Liver (tissue), 9 donors: ENCODE results near the gene ELN. TPM values are rescaled to one million over a fixed set of nuclear protein-coding genes. Genes with fewer than 3 reads are reported as not detected.

Source experiments
- DNase-seq: peaks from one replicate; pipeline ENCODE4 v3.0.0-alpha.2; 2017; ENCODE audit warnings: low spot score
- H3K27ac ChIP-seq, 2 donors: one replicate each; pipeline ENCODE4 v1.7.0; 2013; ENCODE audit warnings: inconsistent platforms in 2 of 2, low read length in 2 of 2, control low read depth in 1 of 2, low read depth in 1 of 2, mild to moderate bottlenecking in 1 of 2
- H3K27me3 ChIP-seq, 4 donors: one replicate each; pipeline versions ENCODE4 v1.6.1 to v1.7.0; 2013; ENCODE audit warnings: low read length in 3 of 4, inconsistent platforms in 1 of 4, mild to moderate bottlenecking in 1 of 4, moderate library complexity in 1 of 4; ENCODE audit not compliant: control insufficient read depth in 4 of 4, insufficient read depth in 4 of 4
- H3K36me3 ChIP-seq, 4 donors: one replicate each; pipeline versions ENCODE4 v1.6.1 to v1.7.0; 2013; ENCODE audit warnings: low read length in 3 of 4, mild to moderate bottlenecking in 3 of 4, low read depth in 1 of 4, moderate library complexity in 1 of 4; ENCODE audit not compliant: control insufficient read depth in 4 of 4, insufficient read depth in 3 of 4
- H3K4me1 ChIP-seq, 4 donors: one replicate each; pipeline versions ENCODE4 v1.6.1 to v1.7.0; 2013; ENCODE audit warnings: low read length in 3 of 4, mild to moderate bottlenecking in 3 of 4, moderate library complexity in 1 of 4; ENCODE audit not compliant: control insufficient read depth in 4 of 4, insufficient read depth in 4 of 4
- H3K4me3 ChIP-seq, 3 donors: one replicate each; pipeline versions ENCODE4 v1.6.1 to v1.7.0; 2013; ENCODE audit warnings: low read length in 3 of 3, control low read depth in 1 of 3, low read depth in 1 of 3, mild to moderate bottlenecking in 1 of 3
- H3K9ac ChIP-seq, 2 donors: one replicate each; pipeline ENCODE4 v1.7.0; 2013; ENCODE audit warnings: low read length in 2 of 2, mild to moderate bottlenecking in 2 of 2, moderate library complexity in 2 of 2, control low read depth in 1 of 2, low read depth in 1 of 2
- H3K9me3 ChIP-seq, 4 donors: one replicate each; pipeline versions ENCODE4 v1.6.1 to v1.7.0; 2013; ENCODE audit warnings: low read length in 3 of 4; ENCODE audit not compliant: control insufficient read depth in 4 of 4
- EGR1 ChIP-seq, 2 donors: IDR thresholded peaks; 2 replicates each; pipeline ENCODE4 v1.6.1; 2016 to 2018; ENCODE audit warnings: antibody characterized with exemption in 2 of 2, low read depth in 2 of 2
- FOXA1 ChIP-seq: IDR thresholded peaks from 2 replicates; pipeline ENCODE4 v1.6.1; 2016; ENCODE audit warnings: antibody characterized with exemption
- FOXA2 ChIP-seq: IDR thresholded peaks from 2 replicates; pipeline ENCODE4 v1.6.1; 2016; ENCODE audit warnings: antibody characterized with exemption
- GABPA ChIP-seq, 2 donors: IDR thresholded peaks in 1 of 2; conservative IDR thresholded peaks in 1 of 2; 2 replicates each; pipeline ENCODE4 v1.6.1; 2016; ENCODE audit warnings: antibody characterized with exemption in 2 of 2, mild to moderate bottlenecking in 1 of 2, moderate library complexity in 1 of 2
- HNF4A ChIP-seq, 2 donors: conservative IDR thresholded peaks; 2 replicates each; pipeline ENCODE4 v1.6.1; 2016; ENCODE audit warnings: antibody characterized with exemption in 2 of 2, mild to moderate bottlenecking in 2 of 2
- HNF4G ChIP-seq: IDR thresholded peaks from 2 replicates; pipeline ENCODE4 v1.6.1; 2016; ENCODE audit warnings: antibody characterized with exemption
- JUND ChIP-seq, 2 donors: IDR thresholded peaks; 2 replicates each; pipeline ENCODE4 v1.6.1; 2016; ENCODE audit warnings: antibody characterized with exemption in 2 of 2
- NR2F2 ChIP-seq: IDR thresholded peaks from 2 replicates; pipeline ENCODE4 v1.6.1; 2016; ENCODE audit warnings: antibody characterized with exemption
- RAD21 ChIP-seq, 2 donors: IDR thresholded peaks; 2 replicates each; pipeline ENCODE4 v1.6.1; 2016; ENCODE audit warnings: antibody characterized with exemption in 2 of 2, mild to moderate bottlenecking in 2 of 2
- RXRA ChIP-seq, 2 donors: IDR thresholded peaks; 2 replicates each; pipeline ENCODE4 v1.6.1; 2017 to 2018; ENCODE audit warnings: antibody characterized with exemption in 2 of 2, mild to moderate bottlenecking in 1 of 2
- TAF1 ChIP-seq: conservative IDR thresholded peaks from 2 replicates; pipeline ENCODE4 v1.6.1; 2016; ENCODE audit warnings: antibody characterized with exemption, mild to moderate bottlenecking
- YY1 ChIP-seq: IDR thresholded peaks from 2 replicates; pipeline ENCODE4 v1.6.1; 2016; ENCODE audit warnings: antibody characterized with exemption, mild to moderate bottlenecking
- WGBS: extraction: QIAGEN DNeasy Blood & Tissue Kit; methylation state at CpG from one replicate; pipeline ENCODE4 v1.1.7; 2013; 5-methylcytosine and 5-hydroxymethylcytosine counted together
- polyA plus RNA-seq, 2 donors: library from polyadenylated mRNA; stranded (reverse) in 1 of 2; unstranded in 1 of 2; fragments of 200-250 nt in 1 of 2; fragments of >200 nt in 1 of 2; fragmentation: Nextera tagmentation in 1 of 2; extraction: Ambion mirVana in 1 of 2; gene quantifications; one replicate each; pipeline versions ENCODE4 v1.2.1 to v1.2.3, GENCODE V29; 2013 to 2015
- total RNA-seq, 2 donors: library from RNA; depleted of rRNA; stranded (reverse); fragments of >200 nt; gene quantifications; one replicate each; pipeline ENCODE4 v1.2.3, GENCODE V29; 2014
- TF ChIP-seq, protein P1 (sequence below): IDR thresholded peaks from 2 replicates; pipeline ENCODE4 v1.6.1; 2016; ENCODE audit warnings: antibody characterized with exemption
- TF ChIP-seq, protein P2 (sequence below): IDR thresholded peaks from 2 replicates; pipeline ENCODE4 v1.6.1; 2016; ENCODE audit warnings: antibody characterized with exemption, mild to moderate bottlenecking
- TF ChIP-seq, protein P3 (sequence below): fragments of 150-350 bp; IDR thresholded peaks from 2 replicates; pipeline ENCODE4 v1.5.1; 2017; ENCODE audit warnings: improper control_type of control experiment, low read depth, low read length; ENCODE audit not compliant: missing input control
- TF ChIP-seq, protein P4 (sequence below): IDR thresholded peaks from 2 replicates; pipeline ENCODE4 v1.6.1; 2016; ENCODE audit warnings: antibody characterized with exemption
- donor health status: healthy.
- donor health status: healthy.
- donor health status: healthy.
- donor health status: healthy.
- donor health status: healthy.

The ELN gene
- total RNA-seq, result 10 to 100 TPM in 1 of 2 donors, 1 to 10 TPM in 1; 8.7 to 16.3 TPM
- polyA plus RNA-seq, result 10 to 100 TPM in 1 of 2 donors, 1 to 10 TPM in 1; 2.7 to 10.6 TPM

DNA sequence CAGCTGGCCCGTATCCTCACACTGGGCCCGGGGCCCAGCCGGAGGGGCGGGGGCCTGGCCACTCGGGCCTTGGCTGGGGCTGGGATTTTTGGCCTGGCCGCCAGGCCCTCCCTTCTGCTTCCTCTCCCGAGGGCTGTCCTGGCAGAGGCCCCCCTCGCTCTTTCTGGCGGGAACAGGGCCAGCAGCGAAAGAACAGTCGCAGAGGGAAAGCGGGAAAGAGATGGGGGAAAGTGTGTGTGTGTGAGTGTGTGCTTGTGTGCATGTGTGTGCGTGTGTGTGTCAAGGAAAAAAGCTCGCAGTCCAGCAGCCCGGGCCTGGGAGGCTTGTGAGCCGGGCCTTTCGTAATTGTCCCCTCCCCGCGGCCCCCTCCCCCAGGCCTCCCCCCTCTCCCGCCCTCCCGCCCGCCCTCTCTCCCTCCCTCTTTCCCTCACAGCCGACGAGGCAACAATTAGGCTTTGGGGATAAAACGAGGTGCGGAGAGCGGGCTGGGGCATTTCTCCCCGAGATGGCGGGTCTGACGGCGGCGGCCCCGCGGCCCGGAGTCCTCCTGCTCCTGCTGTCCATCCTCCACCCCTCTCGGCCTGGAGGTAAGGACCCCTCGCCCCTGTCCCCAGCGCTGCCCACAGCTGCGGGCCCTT, at the start of gene ELN:
Gene ELN (plus strand): TSS at position 491 of the 638 bp plus-strand sequence. CDS start 15 bp downstream, at position 506.
- Histone ChIP-seq H3K4me3 (peak within 1 kb of the TSS in 2 of 3 donors; percentile 29 to 37), H3K36me3 (no peaks in the 10 kb centered on the region), H3K27ac (peak within 1 kb of the TSS; percentile 40 to 47), H3K9me3 (no peaks in the 10 kb centered on the region), H3K4me1 (peaks cover 2 to 30% (median 14%) of the 10 kb centered on the region in 4 donors), H3K9ac (no peak within 1 kb of the TSS), H3K27me3 (no peaks in the 10 kb centered on the region)
- DNase-seq, result no peak
- TF ChIP-seq, protein P1, sequence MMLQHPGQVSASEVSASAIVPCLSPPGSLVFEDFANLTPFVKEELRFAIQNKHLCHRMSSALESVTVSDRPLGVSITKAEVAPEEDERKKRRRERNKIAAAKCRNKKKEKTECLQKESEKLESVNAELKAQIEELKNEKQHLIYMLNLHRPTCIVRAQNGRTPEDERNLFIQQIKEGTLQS, result no peak
- TF ChIP-seq EGR1 (IDR thresholded peaks at IDR 0.05; ENCODE audit: low read depth in 2 of 2), result no peak
- no peak for TF ChIP-seq HNF4G
- peak; percentile 48 for TF ChIP-seq NR2F2
- TF ChIP-seq, protein P2, sequence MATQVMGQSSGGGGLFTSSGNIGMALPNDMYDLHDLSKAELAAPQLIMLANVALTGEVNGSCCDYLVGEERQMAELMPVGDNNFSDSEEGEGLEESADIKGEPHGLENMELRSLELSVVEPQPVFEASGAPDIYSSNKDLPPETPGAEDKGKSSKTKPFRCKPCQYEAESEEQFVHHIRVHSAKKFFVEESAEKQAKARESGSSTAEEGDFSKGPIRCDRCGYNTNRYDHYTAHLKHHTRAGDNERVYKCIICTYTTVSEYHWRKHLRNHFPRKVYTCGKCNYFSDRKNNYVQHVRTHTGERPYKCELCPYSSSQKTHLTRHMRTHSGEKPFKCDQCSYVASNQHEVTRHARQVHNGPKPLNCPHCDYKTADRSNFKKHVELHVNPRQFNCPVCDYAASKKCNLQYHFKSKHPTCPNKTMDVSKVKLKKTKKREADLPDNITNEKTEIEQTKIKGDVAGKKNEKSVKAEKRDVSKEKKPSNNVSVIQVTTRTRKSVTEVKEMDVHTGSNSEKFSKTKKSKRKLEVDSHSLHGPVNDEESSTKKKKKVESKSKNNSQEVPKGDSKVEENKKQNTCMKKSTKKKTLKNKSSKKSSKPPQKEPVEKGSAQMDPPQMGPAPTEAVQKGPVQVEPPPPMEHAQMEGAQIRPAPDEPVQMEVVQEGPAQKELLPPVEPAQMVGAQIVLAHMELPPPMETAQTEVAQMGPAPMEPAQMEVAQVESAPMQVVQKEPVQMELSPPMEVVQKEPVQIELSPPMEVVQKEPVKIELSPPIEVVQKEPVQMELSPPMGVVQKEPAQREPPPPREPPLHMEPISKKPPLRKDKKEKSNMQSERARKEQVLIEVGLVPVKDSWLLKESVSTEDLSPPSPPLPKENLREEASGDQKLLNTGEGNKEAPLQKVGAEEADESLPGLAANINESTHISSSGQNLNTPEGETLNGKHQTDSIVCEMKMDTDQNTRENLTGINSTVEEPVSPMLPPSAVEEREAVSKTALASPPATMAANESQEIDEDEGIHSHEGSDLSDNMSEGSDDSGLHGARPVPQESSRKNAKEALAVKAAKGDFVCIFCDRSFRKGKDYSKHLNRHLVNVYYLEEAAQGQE, result no peak
- no peak for TF ChIP-seq YY1
- no peak for TF ChIP-seq FOXA2
- TF ChIP-seq, protein P3, sequence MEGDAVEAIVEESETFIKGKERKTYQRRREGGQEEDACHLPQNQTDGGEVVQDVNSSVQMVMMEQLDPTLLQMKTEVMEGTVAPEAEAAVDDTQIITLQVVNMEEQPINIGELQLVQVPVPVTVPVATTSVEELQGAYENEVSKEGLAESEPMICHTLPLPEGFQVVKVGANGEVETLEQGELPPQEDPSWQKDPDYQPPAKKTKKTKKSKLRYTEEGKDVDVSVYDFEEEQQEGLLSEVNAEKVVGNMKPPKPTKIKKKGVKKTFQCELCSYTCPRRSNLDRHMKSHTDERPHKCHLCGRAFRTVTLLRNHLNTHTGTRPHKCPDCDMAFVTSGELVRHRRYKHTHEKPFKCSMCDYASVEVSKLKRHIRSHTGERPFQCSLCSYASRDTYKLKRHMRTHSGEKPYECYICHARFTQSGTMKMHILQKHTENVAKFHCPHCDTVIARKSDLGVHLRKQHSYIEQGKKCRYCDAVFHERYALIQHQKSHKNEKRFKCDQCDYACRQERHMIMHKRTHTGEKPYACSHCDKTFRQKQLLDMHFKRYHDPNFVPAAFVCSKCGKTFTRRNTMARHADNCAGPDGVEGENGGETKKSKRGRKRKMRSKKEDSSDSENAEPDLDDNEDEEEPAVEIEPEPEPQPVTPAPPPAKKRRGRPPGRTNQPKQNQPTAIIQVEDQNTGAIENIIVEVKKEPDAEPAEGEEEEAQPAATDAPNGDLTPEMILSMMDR, result no peak
- no peak for TF ChIP-seq HNF4A (conservative IDR thresholded peaks at IDR 0.05)
- TF ChIP-seq RAD21 (IDR thresholded peaks at IDR 0.05), result peak in 1 of 2 donors; percentile 6
- TF ChIP-seq, protein P4, sequence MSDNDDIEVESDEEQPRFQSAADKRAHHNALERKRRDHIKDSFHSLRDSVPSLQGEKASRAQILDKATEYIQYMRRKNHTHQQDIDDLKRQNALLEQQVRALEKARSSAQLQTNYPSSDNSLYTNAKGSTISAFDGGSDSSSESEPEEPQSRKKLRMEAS, result no peak
- 20% methylated on average over 39 of the region's 39 CpGs for WGBS

DNA sequence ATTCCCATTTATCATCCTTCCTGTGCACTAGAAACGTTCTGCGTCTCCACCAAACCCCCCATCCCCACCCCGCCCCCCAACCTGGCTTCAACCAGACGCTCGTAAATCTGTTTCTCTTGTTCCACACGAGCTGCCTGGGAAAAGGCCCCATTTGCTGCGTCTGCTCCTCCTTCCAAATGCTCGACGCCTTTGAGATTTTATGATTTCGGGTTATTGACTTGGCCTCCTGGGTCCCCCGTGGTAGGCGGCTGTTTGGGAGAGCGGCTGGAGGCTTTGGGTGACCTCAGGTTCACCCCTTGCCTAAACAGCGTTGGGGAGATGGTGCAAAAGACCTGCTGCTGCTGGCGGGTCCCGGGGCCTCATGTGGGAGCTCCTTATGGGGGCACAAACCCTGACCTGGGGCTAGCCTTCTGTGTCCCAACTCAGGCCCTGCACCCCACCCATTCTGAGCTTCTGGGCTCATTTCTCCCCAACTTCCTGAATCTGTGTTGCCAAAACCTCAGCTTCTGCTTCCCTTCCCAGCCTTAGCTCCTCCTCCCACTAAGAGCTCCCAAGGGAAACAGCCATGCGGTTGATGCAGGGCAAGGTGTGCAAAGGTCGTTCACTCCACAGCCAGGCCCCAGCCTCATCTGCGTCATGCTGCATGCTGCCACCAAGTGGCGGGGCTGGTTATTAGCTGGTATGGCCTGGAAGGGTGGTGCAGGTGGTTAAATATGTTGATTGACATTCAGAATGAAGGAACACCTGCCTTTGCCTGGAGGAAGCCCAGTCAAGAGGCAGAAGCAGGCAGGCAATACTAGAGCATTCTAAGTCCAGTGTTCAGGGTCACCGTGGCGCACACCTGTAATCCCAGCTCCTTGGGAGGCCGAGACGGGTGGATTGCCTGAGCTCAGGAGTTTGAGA, 49.1 kb upstream of the ELN start:
- Histone ChIP-seq H3K4me1 (peaks cover 0 to 7% (median 5%) of the 10 kb centered on the region in 4 donors), H3K36me3 (no peaks in the 10 kb centered on the region), H3K9ac (no peak overlapping the region), H3K27ac (no peak overlapping the region), H3K9me3 (no peaks in the 10 kb centered on the region), H3K27me3 (no peaks in the 10 kb centered on the region), H3K4me3 (no peak overlapping the region)
- WGBS, result 63% methylated on average over 24 of the region's 24 CpGs
- peak; percentile 73 for DNase-seq
- peak; percentile 96 to 97 for TF ChIP-seq RXRA (IDR thresholded peaks at IDR 0.05)
- no peak for TF ChIP-seq NR2F2
- no peak for TF ChIP-seq FOXA2
- no peak for TF ChIP-seq JUND (IDR thresholded peaks at IDR 0.05)
- TF ChIP-seq FOXA1, result no peak
- TF ChIP-seq RAD21 (IDR thresholded peaks at IDR 0.05), result peak; percentile 95 to 97
- TF ChIP-seq, protein P3, result peak; percentile 78
- TF ChIP-seq EGR1 (IDR thresholded peaks at IDR 0.05; ENCODE audit: low read depth in 2 of 2), result no peak
- TF ChIP-seq, protein P4, result no peak
- TF ChIP-seq, protein P2, result no peak
- TF ChIP-seq TAF1, result no peak
- TF ChIP-seq GABPA (IDR thresholded peaks at IDR 0.05 in 1 of 2, conservative IDR thresholded peaks at IDR 0.05 in 1 of 2), result no peak
- TF ChIP-seq YY1, result no peak
